A549 treated with Hydrocortisone at 1 μM for 4 hours (cell line): Measurements from ENCODE around the gene HOGA1. TPM values are rescaled to one million over a fixed set of nuclear protein-coding genes. Genes with fewer than 3 reads are reported as not detected.

Experiments
- total RNA-seq: library from RNA; stranded (reverse); fragments of 200-300 nt; extraction: Qiagen RNA extraction; gene quantifications from 5 replicates; pipeline ENCODE4 v1.2.3, GENCODE V29; 2022

Gene HOGA1
- total RNA-seq = 1.9 to 2.8 TPM (median 2.4 TPM) in 5 replicates

GRCh38 chr10:97584060-97584797, at the start of gene HOGA1:
TSS of gene HOGA1 (plus strand) at chr10:97584389. CDS start at chr10:97584704, 315 bp downstream.

GRCh38 chr10:97572214-97572989, 11.8 kb upstream of the HOGA1 start, which contains the start of gene ANKRD2:
TSS of gene ANKRD2 (plus strand) at chr10:97572779. CDS start at chr10:97572789, 10 bp downstream.

GRCh38 chr10:97589479-97589878, 5.3 kb downstream of the HOGA1 start, which contains the start of gene C10orf62:
TSS of gene C10orf62 (plus strand) at chr10:97589721. CDS start at chr10:97589898, 177 bp downstream.

GRCh38 chr10:97632949-97633884, 49.0 kb downstream of the HOGA1 start, which contains the start of gene MORN4:
TSS of gene MORN4 (minus strand) at chr10:97633500. CDS start at chr10:97619653, 13,847 bp downstream.

GRCh38 chr10:97640174-97640867, 56.1 kb downstream of the HOGA1 start, which contains the start of gene PI4K2A:
TSS of gene PI4K2A (plus strand) at chr10:97640671. CDS start at chr10:97640743, 72 bp downstream.

Other genes starting within 250 kb of the HOGA1 start
- 7.1 to 10.2 TPM (median 9.1 TPM) in 5 replicates for gene FRAT2, start 249.7 kb upstream of the HOGA1 start, total RNA-seq
- 50.9 to 64.9 TPM (median 55.6 TPM) in 5 replicates for gene RRP12, start 183.0 kb upstream of the HOGA1 start, total RNA-seq
- gene PGAM1, start 158.2 kb upstream of the HOGA1 start, total RNA-seq = 599 to 650 TPM (median 629 TPM) in 5 replicates
- 51.7 to 58.9 TPM (median 54.8 TPM) in 5 replicates for gene EXOSC1, start 138.4 kb upstream of the HOGA1 start, total RNA-seq
- gene ZDHHC16, start 138.2 kb upstream of the HOGA1 start, total RNA-seq = 47.0 to 52.7 TPM (median 51.7 TPM) in 5 replicates
- 47.4 to 50.9 TPM (median 48.9 TPM) in 5 replicates for gene MMS19, start 86.0 kb upstream of the HOGA1 start, total RNA-seq
- 15.5 to 22.8 TPM (median 20.0 TPM) in 5 replicates for gene UBTD1, start 85.5 kb upstream of the HOGA1 start, total RNA-seq
- gene ANKRD2, start 11.6 kb upstream of the HOGA1 start, total RNA-seq = 5.6 to 8.9 TPM (median 7.3 TPM) in 5 replicates
- gene C10orf62, start 5.3 kb downstream of the HOGA1 start, total RNA-seq = 0.10 to 0.16 TPM in 2 of 5 replicates, not detected in the others
- 6.4 to 7.7 TPM (median 7.5 TPM) in 5 replicates for gene MORN4, start 49.1 kb downstream of the HOGA1 start, total RNA-seq
- gene PI4K2A, start 56.3 kb downstream of the HOGA1 start, total RNA-seq = 22.0 to 24.9 TPM (median 23.7 TPM) in 5 replicates
- gene AVPI1, start 102.9 kb downstream of the HOGA1 start, total RNA-seq = 82.5 to 134 TPM (median 124 TPM) in 5 replicates
- 43.3 to 55.7 TPM (median 54.3 TPM) in 5 replicates for gene MARVELD1, start 129.3 kb downstream of the HOGA1 start, total RNA-seq
- gene ZFYVE27, start 152.7 kb downstream of the HOGA1 start, total RNA-seq = 20.2 to 24.5 TPM (median 22.9 TPM) in 5 replicates
- 2.2 to 2.7 TPM (median 2.6 TPM) in 5 replicates for gene SFRP5, start 187.6 kb downstream of the HOGA1 start, total RNA-seq